OCI-M2 (cell line): Measurements from ENCODE around the gene PITPNC1.
"Not testable (repeated sequence)": the region's sequence is repeated elsewhere in the genome, so short reads cannot be mapped to it uniquely, and the experiment has no call there.

Experiments used
- DNase-seq: peaks from one replicate; lab custom pipeline; 2025; ENCODE audit not compliant: unreplicated experiment; lab: John Stamatoyannopoulos, UW

The PITPNC1 gene

GRCh38 chr17:67570797-67571196, 193.7 kb downstream of the PITPNC1 start:
- DNase-seq: no peak

DNA sequence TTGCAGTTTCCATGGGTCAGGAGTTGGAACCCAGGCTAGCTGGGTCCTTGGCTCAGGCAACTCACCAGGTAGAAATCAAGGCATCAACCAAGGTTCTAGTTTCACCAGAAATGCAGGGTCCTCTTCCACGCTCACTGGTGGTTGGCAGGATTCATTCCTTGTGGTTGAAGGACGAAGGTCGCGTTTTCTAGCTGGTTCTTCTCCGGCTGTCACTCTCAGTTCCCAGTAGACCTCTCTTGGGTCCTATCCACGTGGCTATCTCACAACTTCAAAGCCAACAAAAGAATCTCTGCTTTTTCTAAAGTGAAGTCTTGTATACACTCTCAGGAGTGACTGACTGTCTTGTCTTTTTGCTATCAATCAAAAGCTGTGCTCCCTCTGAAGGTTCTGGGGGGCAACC, 194.4 kb downstream of the PITPNC1 start:
- DNase-seq: no peak

- DNase-seq: no peak
Observed at GRCh38 chr17:67573987-67574657, 197.0 kb downstream of the PITPNC1 start.

GRCh38 chr17:67574658-67575293, 197.7 kb downstream of the PITPNC1 start:
- no peak for DNase-seq

DNA sequence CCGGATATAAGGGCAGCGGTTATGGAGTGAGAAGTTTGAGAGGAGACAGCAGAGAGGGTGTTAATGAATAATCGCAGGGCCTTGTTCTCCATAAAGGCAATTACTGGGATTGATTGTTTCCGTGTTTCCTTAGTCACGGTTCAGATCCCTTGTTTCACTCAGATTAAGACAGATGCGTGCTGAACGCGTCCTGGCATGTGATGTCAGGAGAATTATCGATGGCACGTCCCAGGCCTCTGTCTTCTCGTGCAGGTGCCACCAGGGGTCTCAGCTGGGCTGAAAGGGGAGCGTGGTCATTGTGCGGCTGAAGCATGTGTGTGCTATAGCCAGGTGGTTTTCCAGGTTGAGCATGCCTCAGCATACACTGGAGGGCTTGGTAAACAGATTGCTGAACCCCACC, 198.2 kb downstream of the PITPNC1 start:
- no peak for DNase-seq

DNA sequence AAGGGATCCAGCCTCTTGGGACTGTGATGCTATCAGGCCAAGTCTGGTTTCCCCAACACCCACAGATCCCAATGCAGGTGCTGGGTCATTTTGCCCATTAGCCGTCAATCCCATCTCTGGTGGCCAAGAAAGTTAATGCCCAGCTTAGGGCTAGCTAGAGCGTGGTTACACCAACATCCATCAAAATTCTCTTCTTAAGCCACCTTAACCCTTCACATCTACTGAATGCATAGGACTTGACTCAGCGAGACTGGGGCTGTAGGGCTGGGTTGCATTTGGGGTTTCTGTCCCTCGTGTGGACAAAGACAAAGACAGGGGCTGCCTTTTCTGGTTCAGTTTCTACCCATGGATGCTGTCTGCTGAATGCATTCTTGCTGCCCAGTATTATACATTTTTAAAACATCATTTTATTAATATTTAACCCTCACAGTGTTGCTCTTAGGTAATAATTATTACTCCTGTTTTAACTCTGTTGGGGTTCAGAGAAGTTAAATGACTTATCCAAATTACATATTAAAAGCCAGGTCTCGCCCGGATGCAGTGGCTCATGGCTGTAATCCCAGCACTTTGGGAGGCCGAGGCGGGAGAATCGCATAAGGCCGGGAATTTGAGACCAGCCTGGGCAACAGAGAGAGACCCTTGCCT, 199.5 kb downstream of the PITPNC1 start:
- no peak for DNase-seq

DNA sequence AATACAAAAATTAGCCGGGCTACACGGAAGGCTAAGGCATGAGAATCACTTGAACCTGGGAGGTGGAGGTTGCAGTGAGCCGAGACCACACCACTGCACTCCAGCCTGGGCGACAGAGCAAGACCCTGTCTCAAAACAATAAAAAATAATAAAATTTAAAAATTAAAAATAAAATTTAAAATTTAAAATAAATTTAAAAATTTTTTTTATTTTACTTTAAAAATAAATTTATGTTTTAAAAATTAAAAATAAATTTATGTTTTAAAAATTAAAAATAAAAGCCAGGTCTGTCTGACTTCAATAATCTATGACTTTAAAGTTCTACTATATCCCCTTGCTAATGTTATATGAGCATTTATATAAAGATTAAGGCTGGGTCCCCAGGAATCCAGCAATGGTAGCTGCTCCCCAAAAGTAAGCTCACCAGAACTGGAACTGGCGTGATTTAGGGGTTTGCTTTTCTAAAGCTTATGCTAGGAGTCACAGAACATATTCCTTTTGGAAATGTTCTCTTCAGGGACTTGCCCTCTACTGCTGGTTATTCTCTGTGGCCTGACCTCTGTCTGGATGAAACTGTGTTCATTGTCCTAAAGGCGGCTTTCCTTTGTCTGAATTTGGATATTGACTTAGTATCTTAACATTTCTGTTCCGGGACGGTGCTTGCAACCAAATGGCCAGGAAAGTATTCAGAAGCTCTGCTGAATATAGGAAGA, 200.5 kb downstream of the PITPNC1 start:
- DNase-seq: no peak

DNA sequence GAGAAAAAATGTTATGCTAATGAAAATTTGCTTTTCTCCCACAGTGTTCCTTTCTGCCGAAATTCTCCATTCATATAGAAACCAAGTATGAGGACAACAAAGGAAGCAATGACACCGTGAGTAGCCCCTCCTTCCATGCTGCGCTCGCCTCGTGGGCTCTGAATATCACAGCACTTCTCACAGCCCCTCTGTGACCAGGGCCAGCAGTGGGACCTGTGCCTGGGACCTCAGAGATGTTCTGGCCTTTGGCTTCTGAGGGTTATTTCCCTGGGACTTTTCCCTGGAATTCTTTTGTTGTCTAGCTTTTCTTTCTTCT, 201.0 kb downstream of the PITPNC1 start:
- no peak for DNase-seq

DNA sequence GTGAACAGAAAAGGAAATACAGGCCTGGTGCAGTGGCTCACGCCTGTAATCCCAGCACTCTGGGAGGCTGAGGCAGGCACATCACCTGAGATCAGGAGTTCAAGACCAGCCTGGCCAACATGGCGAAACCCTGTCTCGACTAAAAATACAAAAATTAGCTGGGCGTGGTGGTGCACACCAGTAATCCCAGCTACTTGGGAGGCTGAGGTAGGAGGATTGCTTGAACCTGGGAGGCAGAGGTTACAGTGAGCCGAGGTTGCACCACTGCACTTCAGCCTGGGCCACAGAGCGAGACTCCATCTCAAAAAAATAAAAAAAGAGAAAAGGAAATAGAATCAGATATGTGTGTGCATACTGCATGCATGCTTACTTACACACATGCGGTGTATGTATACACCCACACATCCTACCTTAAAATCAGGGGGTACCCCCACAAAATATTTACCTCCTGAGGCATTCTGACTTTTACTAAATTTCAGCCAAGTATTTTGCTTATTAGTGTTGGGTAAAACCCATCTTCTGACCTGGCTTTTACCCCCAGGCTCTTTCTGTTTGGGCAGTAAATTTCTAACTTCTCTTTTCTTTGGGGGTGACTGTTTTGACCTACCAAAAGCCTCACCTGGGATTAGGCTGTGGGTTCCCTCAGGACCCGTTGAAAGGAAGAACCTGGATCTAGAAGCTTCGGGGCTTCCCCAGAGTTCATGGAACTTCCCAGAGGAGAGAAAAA, 201.8 kb downstream of the PITPNC1 start:
- DNase-seq: not testable (repeated sequence)

- no peak for DNase-seq
Observed at GRCh38 chr17:67582673-67583081, 205.6 kb downstream of the PITPNC1 start.

- DNase-seq: no peak
Observed at GRCh38 chr17:67585077-67585602, 208.1 kb downstream of the PITPNC1 start.

DNA sequence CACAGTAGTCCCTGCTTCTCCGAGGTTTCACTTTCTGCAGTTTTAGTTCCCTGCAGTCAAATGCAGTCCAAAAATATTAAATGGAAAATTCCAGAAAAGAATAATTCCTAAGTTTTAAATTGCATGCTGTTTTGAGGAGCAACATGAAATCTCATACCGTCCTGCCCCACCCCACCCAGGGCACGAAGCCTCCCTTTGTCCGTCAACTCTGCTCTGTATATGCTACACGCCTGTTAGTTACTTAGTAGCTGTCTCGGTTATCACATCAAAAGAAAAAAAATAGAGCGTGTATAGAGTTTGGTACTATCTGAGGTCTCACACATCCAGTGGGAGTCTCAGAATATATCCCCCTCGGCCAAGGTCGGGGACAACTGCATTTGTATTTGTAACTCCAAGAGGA, 211.2 kb downstream of the PITPNC1 start:
- no peak for DNase-seq

GRCh38 chr17:67594115-67594880, 217.2 kb downstream of the PITPNC1 start:
- no peak for DNase-seq

DNA sequence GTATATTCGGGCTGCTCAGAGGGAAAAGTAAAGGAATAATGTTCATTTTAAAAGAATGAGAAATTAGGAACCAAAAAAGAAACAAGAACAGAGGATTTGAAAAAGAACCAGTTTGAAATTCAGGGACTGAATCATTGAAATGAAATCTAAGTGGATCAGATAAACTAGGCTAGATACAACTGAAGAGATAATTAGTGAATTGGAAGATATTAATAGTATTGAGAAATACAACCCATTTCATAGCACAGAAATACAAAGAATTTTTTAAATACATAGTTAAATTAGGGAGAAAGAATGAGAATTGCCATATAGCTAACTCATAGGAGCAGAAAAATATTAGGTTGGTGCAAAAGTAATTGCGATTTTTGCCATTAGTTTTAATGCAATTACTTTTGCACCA, 223.3 kb downstream of the PITPNC1 start:
- DNase-seq: no peak

- no peak for DNase-seq
Observed at GRCh38 chr17:67601897-67602296, 224.8 kb downstream of the PITPNC1 start.

- no peak for DNase-seq
Observed at GRCh38 chr17:67602444-67602843, 225.4 kb downstream of the PITPNC1 start.

GRCh38 chr17:67602974-67603373, 225.9 kb downstream of the PITPNC1 start:
- no peak for DNase-seq

- DNase-seq: no peak
Observed at GRCh38 chr17:67605256-67605912, 228.3 kb downstream of the PITPNC1 start.

- DNase-seq: no peak
Observed at GRCh38 chr17:67606471-67606870, 229.4 kb downstream of the PITPNC1 start.
